ENCODE data around the gene CCDC88B. TPM values are rescaled to one million over a fixed set of nuclear protein-coding genes. Genes with fewer than 3 reads are reported as not detected.

The CCDC88B gene
- total and polyA plus RNA-seq, 9 of the 15 experiments (the other 6 are each of a cell fraction or from before 2014, with no cell fraction given): 0.13 to 18.1 (median 7.9) TPM

DNA sequence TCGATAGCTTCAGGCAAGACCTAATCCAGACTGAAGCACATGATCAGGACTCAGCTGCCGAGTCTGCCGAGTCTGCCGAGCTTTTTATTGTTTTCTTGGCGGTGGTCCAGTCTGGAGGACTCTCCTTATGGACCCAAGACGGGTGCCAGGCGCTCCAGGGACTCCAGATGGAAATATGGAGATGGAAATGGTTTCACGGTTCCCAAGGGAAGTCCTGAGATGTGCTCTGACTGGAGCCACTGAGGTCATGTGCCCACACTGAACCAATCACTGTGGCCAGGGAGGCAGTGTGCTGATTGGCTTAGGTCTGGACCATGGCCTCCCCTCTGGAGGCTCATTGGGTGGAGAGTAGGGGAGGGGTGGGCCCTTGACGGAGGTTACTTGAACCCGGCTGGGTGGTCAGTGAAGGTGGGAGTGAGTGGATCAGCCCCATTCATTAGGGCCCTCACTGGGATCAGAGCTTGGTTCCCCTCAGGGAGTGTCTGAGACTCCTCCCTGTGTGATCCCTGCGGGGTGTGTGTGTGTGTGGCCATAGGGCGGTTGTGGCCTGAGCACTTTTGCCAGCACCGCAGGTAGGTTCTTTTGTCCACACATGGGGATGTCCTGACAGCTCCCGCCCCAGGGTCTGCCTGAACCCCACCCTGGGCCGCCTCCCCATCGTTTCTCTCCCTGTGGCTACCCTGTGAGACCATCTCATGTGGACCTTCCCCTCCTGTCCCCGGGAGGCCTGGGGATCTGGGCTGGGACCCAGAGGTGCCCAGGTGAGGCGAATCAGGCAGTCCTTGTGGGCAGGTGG, 33.0 kb downstream of the CCDC88B start (continued):
- peak; percentile 84 for TF ChIP-seq REST (IDR thresholded peaks at IDR 0.05; ENCODE audit: borderline replicate concordance)
- TF ChIP-seq REST (CRISPR knock-in tag; IDR thresholded peaks at IDR 0.05; ENCODE audit: low read depth): no peak
- no peak for TF ChIP-seq LCOR (CRISPR knock-in tag; IDR thresholded peaks at IDR 0.05)
- TF ChIP-seq ASH1L (IDR thresholded peaks at IDR 0.05; ENCODE audit: borderline replicate concordance, low read depth, partially characterized antibody): peak; percentile 90
- TF ChIP-seq ZNF695 (CRISPR knock-in tag; IDR thresholded peaks at IDR 0.05): no peak
- TF ChIP-seq CAMTA2 (CRISPR knock-in tag; conservative IDR thresholded peaks at IDR 0.05): no peak
- no peak for TF ChIP-seq SIX5 (IDR thresholded peaks at IDR 0.05; ENCODE audit: borderline replicate concordance in 1 of 2, insufficient read depth in 1 of 2, low read depth in 1 of 2, low read length in 2 of 2)
- TF ChIP-seq ZFX (CRISPR knock-in tag; IDR thresholded peaks at IDR 0.05): no peak
- peak; percentile 24 for TF ChIP-seq TBP (optimal IDR thresholded peaks at IDR 0.05; ENCODE audit: low read depth, low read length)
- no peak for TF ChIP-seq FOXM1 (IDR thresholded peaks at IDR 0.05; ENCODE audit: low read depth)
- TF ChIP-seq FOXM1 (CRISPR knock-in tag; IDR thresholded peaks at IDR 0.05; ENCODE audit: low read depth): no peak
- TF ChIP-seq RAD51 (IDR thresholded peaks at IDR 0.05; ENCODE audit: borderline replicate concordance, low read depth): peak; percentile 97
- TF ChIP-seq DPF2 (IDR thresholded peaks at IDR 0.05): no peak
- no peak for TF ChIP-seq HIVEP1 (CRISPR knock-in tag; IDR thresholded peaks at IDR 0.05)
- TF ChIP-seq COPS2 (conservative IDR thresholded peaks at IDR 0.05): no peak
- TF ChIP-seq CBFA2T2 (conservative IDR thresholded peaks at IDR 0.05): peak; percentile 67
- TF ChIP-seq BRF1 (IDR thresholded peaks at IDR 0.05; ENCODE audit: borderline replicate concordance, extremely low read depth, insufficient read length): no peak
- no peak for TF ChIP-seq SPI1 (IDR thresholded peaks at IDR 0.05; ENCODE audit: borderline replicate concordance, low read depth, low read length)
- TF ChIP-seq FUS (optimal IDR thresholded peaks at IDR 0.05; ENCODE audit: low read depth, low read length): no peak
- TF ChIP-seq ZNF274 (IDR thresholded peaks at IDR 0.05; ENCODE audit: borderline replicate concordance, low read depth, low read length): no peak
- no peak for TF ChIP-seq JUND (IDR thresholded peaks at IDR 0.05; ENCODE audit: borderline replicate concordance, low read depth, low read length)
- TF ChIP-seq JUND (tag; IDR thresholded peaks at IDR 0.05; ENCODE audit: borderline replicate concordance, low read depth, low read length): no peak
- peak; percentile 70 for TF ChIP-seq POLR2A (conservative IDR thresholded peaks at IDR 0.05)
- no peak for TF ChIP-seq ZC3H8 (IDR thresholded peaks at IDR 0.05)
- TF ChIP-seq SETDB1 (IDR thresholded peaks at IDR 0.05; ENCODE audit: low read length): no peak
